Tibial nerve (tissue), 4 donors: ENCODE data around the gene SLC25A43. TPM values are rescaled to one million over a fixed set of nuclear protein-coding genes. Genes with fewer than 3 reads are reported as not detected.
A peak's percentile ranks its signal among the peaks of the same experiment; 100 is the strongest.

Source experiments
- DNase-seq, 2 donors: peaks; one replicate each; pipeline ENCODE4 v3.0.0-alpha.2; 2019; ENCODE audit warnings: low spot score in 2 of 2
- H3K27ac ChIP-seq, 4 donors: fragments of 200-600 bp; sonication (generic) in 3 of 4; one replicate each; pipeline ENCODE4 v1.5.1; 2017 to 2019; ENCODE audit warnings: mild to moderate bottlenecking in 1 of 4
- H3K27me3 ChIP-seq, 2 donors: fragments of 200-600 bp; sonication (generic) in 1 of 2; one replicate each; pipeline versions ENCODE4 v1.5.1 to v1.6.0; 2017 to 2019
- H3K36me3 ChIP-seq, 3 donors: fragments of 200-600 bp; sonication (generic); one replicate each; pipeline ENCODE4 v1.5.1; 2018 to 2019
- H3K4me1 ChIP-seq, 4 donors: fragments of 200-600 bp; sonication (generic) in 3 of 4; one replicate each; pipeline ENCODE4 v1.5.1; 2017 to 2019
- H3K4me3 ChIP-seq, 4 donors: fragments of 200-600 bp; sonication (generic) in 3 of 4; one replicate each; pipeline ENCODE4 v1.5.1; 2017 to 2019; ENCODE audit warnings: mild to moderate bottlenecking in 1 of 4, moderate library complexity in 1 of 4
- H3K9me3 ChIP-seq, 4 donors: fragments of 200-600 bp; sonication (generic) in 3 of 4; one replicate each; pipeline ENCODE4 v1.5.1; 2017 to 2019
- EP300 ChIP-seq, 2 donors: sonication (generic); formaldehyde crosslinking; IDR thresholded peaks; one replicate each; pipeline ENCODE4 v1.6.1; 2017; ENCODE audit warnings: antibody characterized with exemption in 2 of 2, mild to moderate bottlenecking in 1 of 2
- POLR2A ChIP-seq, 2 donors: fragments of 450-650 bp; IDR thresholded peaks; one replicate each; pipeline ENCODE4 v1.6.1; 2017; ENCODE audit warnings: antibody characterized with exemption in 2 of 2, mild to moderate bottlenecking in 2 of 2, moderate library complexity in 2 of 2
- WGBS, 2 donors: methylation state at CpG; one replicate each; pipeline ENCODE4 v1.1.5; 2018; 5-methylcytosine and 5-hydroxymethylcytosine counted together
- total RNA-seq, 4 donors: library from RNA; depleted of rRNA; stranded (reverse); fragments of >200 nt; gene quantifications; one replicate each; pipeline ENCODE4 v1.1.0, GENCODE V29; 2016
- TF ChIP-seq, protein P1 (sequence below), 5 experiments: fragments of 200-600 bp in 3 of 5; fragments of 450-650 bp in 2 of 5; sonication (generic) in 3 of 5; IDR thresholded peaks; one replicate each; pipeline ENCODE4 v1.5.1; 2016 to 2019; ENCODE audit warnings: antibody characterized with exemption in 5 of 5, mild to moderate bottlenecking in 3 of 5, moderate library complexity in 2 of 5

SLC25A43 gene
- total RNA-seq, 4 donors from 2014 or later: 37.8 to 46.8 (median 45.5) TPM

DNA sequence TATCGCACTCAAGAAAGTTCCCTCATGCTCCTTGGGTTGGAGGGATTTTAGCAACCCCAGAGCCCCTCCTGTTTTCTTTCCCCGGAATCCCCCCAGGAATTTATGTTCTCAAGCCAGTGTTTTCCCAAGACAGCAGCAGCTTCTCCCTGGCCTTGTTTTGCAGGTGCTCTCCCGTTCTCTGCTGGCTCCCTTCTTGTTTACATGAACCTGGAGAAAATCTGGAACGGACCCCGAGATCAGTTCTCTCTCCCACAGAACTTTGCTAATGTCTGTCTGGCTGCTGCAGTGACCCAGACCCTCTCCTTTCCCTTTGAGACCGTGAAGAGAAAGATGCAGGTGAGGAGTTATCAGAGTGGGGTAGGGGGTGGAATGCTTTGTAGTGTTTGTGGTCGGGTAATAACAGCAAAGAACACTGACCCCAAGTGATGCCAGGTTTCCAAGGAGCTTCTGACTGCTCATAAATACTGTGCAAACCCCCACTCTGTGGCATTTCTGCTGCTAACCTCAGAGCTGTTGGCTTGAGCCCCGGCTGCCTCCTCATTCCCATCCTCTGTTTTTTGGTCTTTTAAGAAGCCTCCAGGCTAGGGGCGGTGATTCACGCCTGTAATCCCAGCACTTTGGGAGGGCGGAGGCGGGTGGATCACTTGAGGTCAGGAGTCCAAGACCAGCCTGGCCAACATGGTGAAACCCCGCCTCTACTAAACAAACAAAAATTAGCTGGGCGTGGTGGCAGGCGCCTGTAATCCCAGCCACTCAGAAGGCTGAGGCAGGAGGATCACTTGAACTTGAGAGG, 11.1 kb downstream of the SLC25A43 start:
- no peaks in the 10 kb centered on the region for H3K9me3 ChIP-seq
- peak overlapping the region in 3 of 4 donors; percentile 19 to 63 (median 47) for H3K27ac ChIP-seq
- TF ChIP-seq, protein P1, sequence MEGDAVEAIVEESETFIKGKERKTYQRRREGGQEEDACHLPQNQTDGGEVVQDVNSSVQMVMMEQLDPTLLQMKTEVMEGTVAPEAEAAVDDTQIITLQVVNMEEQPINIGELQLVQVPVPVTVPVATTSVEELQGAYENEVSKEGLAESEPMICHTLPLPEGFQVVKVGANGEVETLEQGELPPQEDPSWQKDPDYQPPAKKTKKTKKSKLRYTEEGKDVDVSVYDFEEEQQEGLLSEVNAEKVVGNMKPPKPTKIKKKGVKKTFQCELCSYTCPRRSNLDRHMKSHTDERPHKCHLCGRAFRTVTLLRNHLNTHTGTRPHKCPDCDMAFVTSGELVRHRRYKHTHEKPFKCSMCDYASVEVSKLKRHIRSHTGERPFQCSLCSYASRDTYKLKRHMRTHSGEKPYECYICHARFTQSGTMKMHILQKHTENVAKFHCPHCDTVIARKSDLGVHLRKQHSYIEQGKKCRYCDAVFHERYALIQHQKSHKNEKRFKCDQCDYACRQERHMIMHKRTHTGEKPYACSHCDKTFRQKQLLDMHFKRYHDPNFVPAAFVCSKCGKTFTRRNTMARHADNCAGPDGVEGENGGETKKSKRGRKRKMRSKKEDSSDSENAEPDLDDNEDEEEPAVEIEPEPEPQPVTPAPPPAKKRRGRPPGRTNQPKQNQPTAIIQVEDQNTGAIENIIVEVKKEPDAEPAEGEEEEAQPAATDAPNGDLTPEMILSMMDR (IDR thresholded peaks at IDR 0.05): no peak
- no peak for TF ChIP-seq EP300 (IDR thresholded peaks at IDR 0.05)
- TF ChIP-seq POLR2A (IDR thresholded peaks at IDR 0.05): no peak
- DNase-seq: peak; percentile 17 to 23
- H3K27me3 ChIP-seq: no peaks in the 10 kb centered on the region
- peaks cover 0 to 6% (median 0%) of the 10 kb centered on the region in 4 donors for H3K4me1 ChIP-seq
- H3K36me3 ChIP-seq: peaks cover 0 to 7% (median 0%) of the 10 kb centered on the region in 3 donors
- no peak overlapping the region for H3K4me3 ChIP-seq
- 49 to 57% methylated on average over 11 to 15 of the region's 15 CpGs for WGBS, 2 donors

DNA sequence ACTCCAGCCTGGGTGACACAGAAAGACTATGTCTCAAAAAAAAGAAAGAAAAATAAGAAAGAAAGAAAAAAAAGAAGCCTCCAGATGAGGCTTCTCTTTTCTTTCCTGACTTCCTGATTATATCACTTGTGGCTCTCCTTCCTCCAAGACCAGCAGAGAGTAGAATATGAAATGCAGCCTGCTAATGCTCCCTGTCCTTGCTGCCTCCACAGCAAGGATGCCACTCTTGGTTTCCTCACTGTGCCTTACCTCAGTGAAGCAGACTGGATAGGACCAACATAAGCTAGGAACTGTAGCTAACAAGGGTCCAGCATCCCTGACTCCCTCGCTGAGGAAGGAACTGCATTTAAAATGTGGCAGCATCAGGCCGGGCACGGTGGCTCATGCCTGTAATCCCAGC, 11.7 kb downstream of the SLC25A43 start:
- peaks cover 0 to 6% (median 0%) of the 10 kb centered on the region in 4 donors for H3K4me1 ChIP-seq
- 86 to 100% methylated on average over 3 of the region's 3 CpGs for WGBS, 2 donors
- no peak for DNase-seq
- H3K27ac ChIP-seq: peak overlapping the region in 3 of 4 donors; percentile 19 to 63 (median 47)
- no peak overlapping the region for H3K4me3 ChIP-seq
- H3K9me3 ChIP-seq: no peaks in the 10 kb centered on the region
- no peaks in the 10 kb centered on the region for H3K27me3 ChIP-seq
- TF ChIP-seq, protein P1 (IDR thresholded peaks at IDR 0.05): no peak
- TF ChIP-seq EP300 (IDR thresholded peaks at IDR 0.05): no peak
- peaks cover 0 to 7% (median 0%) of the 10 kb centered on the region in 3 donors for H3K36me3 ChIP-seq

DNA sequence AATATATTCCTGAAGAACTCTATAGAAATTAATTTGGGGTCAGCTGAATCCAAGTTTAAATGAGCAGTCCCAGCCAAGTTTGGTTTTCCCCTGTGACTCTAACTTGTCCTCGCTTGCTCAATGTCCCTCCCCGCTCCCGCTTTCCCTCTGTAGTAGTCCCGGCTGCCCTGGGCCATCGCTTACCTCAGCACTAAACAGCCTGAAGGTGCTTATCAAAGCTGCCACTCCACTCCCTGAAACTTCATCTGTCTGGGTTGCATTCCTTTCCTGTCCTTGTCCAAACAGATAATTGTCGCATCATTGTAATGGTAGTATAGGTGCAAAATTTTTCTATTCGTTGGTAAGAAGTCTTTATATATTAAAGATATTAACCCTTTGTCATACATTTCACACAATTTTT, 12.8 kb downstream of the SLC25A43 start:
- H3K27ac ChIP-seq: no peak overlapping the region
- peaks cover 0 to 2% (median 0%) of the 10 kb centered on the region in 3 donors for H3K36me3 ChIP-seq
- H3K27me3 ChIP-seq: no peaks in the 10 kb centered on the region
- TF ChIP-seq EP300 (IDR thresholded peaks at IDR 0.05) (no peak), POLR2A (IDR thresholded peaks at IDR 0.05) (no peak)
- TF ChIP-seq, protein P1 (IDR thresholded peaks at IDR 0.05): no peak
- WGBS, 2 donors: 80% methylated on average over 7 of the region's 7 CpGs
- H3K9me3 ChIP-seq: no peaks in the 10 kb centered on the region
- no peak overlapping the region for H3K4me3 ChIP-seq
- peaks cover 0 to 6% (median 0%) of the 10 kb centered on the region in 4 donors for H3K4me1 ChIP-seq
- DNase-seq: no peak

DNA sequence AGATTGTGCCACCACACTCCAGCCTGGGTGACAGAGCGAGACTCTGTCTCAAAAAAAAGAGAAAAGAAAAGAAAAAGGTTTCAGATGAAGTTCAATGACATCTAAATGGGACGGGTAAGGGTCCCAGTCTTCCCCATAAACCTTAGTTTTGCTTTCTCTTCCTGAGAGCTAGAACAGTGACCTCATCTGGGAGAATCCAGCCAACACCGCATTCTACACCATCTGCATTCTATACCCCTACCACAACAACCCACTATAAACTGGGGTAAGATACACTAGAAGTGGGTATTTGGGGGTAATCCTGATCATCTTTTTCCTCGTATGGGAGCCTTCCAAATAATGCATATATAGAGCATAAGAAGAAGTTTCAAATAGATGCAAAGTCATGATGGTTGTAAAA, 18.2 kb downstream of the SLC25A43 start:
- Histone ChIP-seq H3K36me3 (peaks cover 0 to 3% (median 0%) of the 10 kb centered on the region in 3 donors), H3K27me3 (no peaks in the 10 kb centered on the region), H3K4me1 (no peaks in the 10 kb centered on the region), H3K4me3 (no peak overlapping the region), H3K27ac (no peak overlapping the region), H3K9me3 (no peaks in the 10 kb centered on the region)
- 62 to 91% methylated on average over 4 of the region's 4 CpGs for WGBS, 2 donors
- TF ChIP-seq EP300 (IDR thresholded peaks at IDR 0.05) (no peak), POLR2A (IDR thresholded peaks at IDR 0.05) (no peak)
- TF ChIP-seq, protein P1 (IDR thresholded peaks at IDR 0.05): no peak
- no peak for DNase-seq

DNA sequence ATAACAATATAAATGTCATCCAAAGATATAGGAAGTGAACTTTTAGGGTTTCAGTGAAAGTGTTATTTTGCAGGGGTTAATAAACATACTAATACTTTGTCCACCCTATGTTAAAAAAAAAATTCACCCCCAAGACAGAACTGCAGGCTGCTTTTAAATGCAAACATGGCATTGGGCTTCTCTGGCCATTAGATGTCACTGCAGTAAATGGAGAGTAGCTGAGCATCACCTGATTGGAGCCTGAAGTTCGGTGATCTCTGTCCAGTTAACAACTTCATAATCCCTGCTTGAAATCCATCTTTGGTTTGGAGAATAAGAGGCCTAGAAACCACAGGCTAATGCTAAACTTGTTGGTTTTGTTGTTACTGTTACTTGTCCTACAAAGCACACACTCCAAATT, 18.7 kb downstream of the SLC25A43 start:
- Histone ChIP-seq H3K27ac (no peak overlapping the region), H3K27me3 (no peaks in the 10 kb centered on the region), H3K9me3 (no peaks in the 10 kb centered on the region), H3K4me3 (no peak overlapping the region), H3K4me1 (no peaks in the 10 kb centered on the region), H3K36me3 (peaks cover 0 to 3% (median 0%) of the 10 kb centered on the region in 3 donors)
- no peak for DNase-seq
- TF ChIP-seq, protein P1 (IDR thresholded peaks at IDR 0.05): no peak
- 43 to 48% methylated on average over 1 of the region's 1 CpG for WGBS, 2 donors
